GM19025 (cell line): ENCODE measurements around the gene TOX3.

Experiments
- ATAC-seq: cut with Tn5 transposase; IDR thresholded peaks from one replicate; pipeline ENCODE4 v1.9.1; 2021; ENCODE audit warnings: mild to moderate bottlenecking, low read depth, moderate library complexity; ENCODE audit not compliant: unreplicated experiment

The TOX3 gene

GRCh38 chr16:52408191-52408845 lies 138.6 kb downstream of the TOX3 start:
- no peak for ATAC-seq

DNA sequence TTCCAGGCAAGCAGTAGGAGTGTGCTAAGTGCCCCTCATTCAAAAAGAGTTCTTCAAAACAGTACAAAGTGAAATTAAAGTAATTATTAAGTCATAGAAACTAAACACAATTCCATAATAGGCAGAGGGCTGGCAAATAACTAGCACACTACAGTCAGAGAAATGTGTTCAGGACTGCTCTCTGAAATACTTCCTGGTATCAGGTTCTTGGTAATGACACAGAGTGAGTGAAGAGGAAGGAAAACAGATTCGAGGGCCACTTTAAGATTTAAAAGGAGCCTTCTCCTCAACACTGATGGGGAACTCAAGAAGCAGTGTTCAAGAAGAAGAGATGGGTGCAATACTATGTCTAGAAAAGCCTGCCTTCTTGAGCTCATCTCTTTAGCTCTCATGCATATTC lies 139.2 kb downstream of the TOX3 start:
- no peak for ATAC-seq

- no peak for ATAC-seq
These were observed 141.5 kb downstream of the TOX3 start for GRCh38 chr16:52405441-52405840.

DNA sequence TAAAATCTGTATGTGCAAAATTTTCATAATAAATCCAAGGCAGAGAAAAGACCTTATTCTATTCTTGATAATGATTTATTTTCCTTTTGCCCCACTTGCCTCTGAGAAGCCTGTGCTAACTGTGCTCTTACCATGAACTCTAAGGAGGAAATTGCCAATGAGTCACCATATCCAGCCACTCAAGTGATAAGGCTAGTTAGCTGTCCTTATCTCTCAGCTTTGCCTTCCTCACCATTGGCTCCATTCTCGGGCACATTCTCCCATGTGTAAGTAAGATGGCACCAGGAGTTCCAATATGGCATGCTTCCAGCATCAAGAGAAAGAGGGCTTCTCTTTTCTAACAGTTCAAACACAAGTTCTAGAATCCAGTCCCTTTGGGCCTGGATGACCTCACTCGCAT lies 142.4 kb downstream of the TOX3 start:
- no peak for ATAC-seq

DNA sequence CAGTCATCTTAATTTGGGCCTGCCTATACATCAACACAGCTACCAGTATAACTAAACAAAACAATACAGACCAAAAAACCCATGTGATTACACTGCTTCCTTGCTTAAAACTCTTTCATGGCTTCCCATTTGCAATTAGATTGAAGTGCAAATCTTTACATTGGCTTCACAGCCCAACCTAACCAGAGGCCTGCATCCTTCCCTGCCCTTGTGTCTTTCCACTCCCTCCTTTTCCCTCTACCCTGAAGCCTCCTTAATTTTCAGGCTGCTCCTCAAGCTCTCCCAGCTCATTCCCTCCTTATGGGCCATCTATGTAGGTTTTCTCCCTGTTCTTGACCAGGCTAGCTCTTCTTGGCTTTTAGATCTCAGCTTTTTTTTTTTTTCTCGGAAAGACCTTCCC lies 147.8 kb downstream of the TOX3 start:
- ATAC-seq: no peak

- no peak for ATAC-seq
These were observed 148.4 kb downstream of the TOX3 start for GRCh38 chr16:52398491-52398960.

DNA sequence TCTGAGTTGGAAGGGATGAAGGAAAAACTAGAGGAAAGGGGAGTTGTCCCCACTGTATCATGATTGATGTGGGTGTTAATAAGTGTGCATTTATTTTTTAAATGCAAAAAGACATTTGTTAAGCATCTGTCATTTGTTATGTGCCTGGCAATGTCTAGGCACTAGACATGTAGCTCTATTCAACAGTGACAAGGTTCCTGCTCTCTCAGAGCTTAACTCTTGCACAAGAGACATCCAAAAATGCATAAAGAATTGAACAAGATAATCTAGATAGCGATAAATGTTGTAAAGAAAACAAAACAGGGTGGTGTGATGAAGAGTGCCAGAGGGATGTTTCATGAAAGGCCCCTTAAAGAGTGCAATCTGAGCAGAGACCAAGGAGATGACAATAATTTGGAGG lies 148.9 kb downstream of the TOX3 start:
- no peak for ATAC-seq

DNA sequence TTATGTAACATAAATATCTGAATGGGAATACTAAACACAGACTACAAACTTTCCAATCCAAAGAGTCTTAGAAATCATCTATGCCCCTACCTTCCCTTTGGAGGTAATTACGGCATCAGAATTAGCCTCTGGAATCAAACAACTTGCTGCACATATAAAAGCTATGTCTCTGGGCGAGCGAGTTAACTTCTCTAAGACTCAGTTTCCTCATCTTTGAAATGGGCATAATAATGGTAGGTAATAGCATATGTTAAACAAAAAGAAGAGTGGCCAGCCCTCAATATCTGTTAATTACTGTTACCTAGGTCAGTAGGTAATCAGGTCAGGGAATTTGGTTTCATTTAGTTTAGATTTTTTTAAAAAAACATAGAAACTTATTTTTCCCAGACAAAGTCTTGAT lies 153.5 kb downstream of the TOX3 start:
- ATAC-seq: no peak

- ATAC-seq: no peak
These were observed 157.9 kb downstream of the TOX3 start for GRCh38 chr16:52389045-52389444.
